ENCODE results near the gene PCAT7.
"Not testable (repeated sequence)": the region's sequence is repeated elsewhere in the genome, so short reads cannot be mapped to it uniquely, and the experiment has no call there.

PCAT7 gene

GRCh38 chr9:94564279-94564678, 9.4 kb downstream of the PCAT7 start:
- FAIRE-seq: not testable (repeated sequence)

GRCh38 chr9:94566550-94566949, 11.7 kb downstream of the PCAT7 start:
- FAIRE-seq: no peak

GRCh38 chr9:94567271-94567670, 12.4 kb downstream of the PCAT7 start:
- no peak for FAIRE-seq

GRCh38 chr9:94568250-94568889, 13.5 kb downstream of the PCAT7 start:
- FAIRE-seq: no peak

- no peak for FAIRE-seq
Measured at GRCh38 chr9:94568972-94569712, 14.3 kb downstream of the PCAT7 start.

- no peak for FAIRE-seq
Measured at GRCh38 chr9:94576131-94576530, 21.2 kb downstream of the PCAT7 start.

- FAIRE-seq: no peak
Measured at GRCh38 chr9:94577036-94577435, 22.2 kb downstream of the PCAT7 start.

- FAIRE-seq: no peak
Measured at GRCh38 chr9:94577571-94577970, 22.7 kb downstream of the PCAT7 start.

- no peak for FAIRE-seq
Measured at GRCh38 chr9:94581728-94582127, 26.8 kb downstream of the PCAT7 start.

GRCh38 chr9:94584555-94584954, 29.7 kb downstream of the PCAT7 start:
- FAIRE-seq: no peak

GRCh38 chr9:94586316-94586715, 31.4 kb downstream of the PCAT7 start:
- FAIRE-seq: no peak

- FAIRE-seq: no peak
Measured at GRCh38 chr9:94586814-94587213, 31.9 kb downstream of the PCAT7 start.

GRCh38 chr9:94588681-94589080, 33.8 kb downstream of the PCAT7 start:
- FAIRE-seq: no peak

- not testable (repeated sequence) for FAIRE-seq
Measured at GRCh38 chr9:94591046-94591545, 36.2 kb downstream of the PCAT7 start.

- no peak for FAIRE-seq
Measured at GRCh38 chr9:94591876-94592275, 37.0 kb downstream of the PCAT7 start.

- FAIRE-seq: not testable (repeated sequence)
Measured at GRCh38 chr9:94592683-94593082, 37.8 kb downstream of the PCAT7 start.

GRCh38 chr9:94593459-94594345, 38.8 kb downstream of the PCAT7 start, which contains the start of gene FBP2:
Gene FBP2 (minus strand): TSS chr9:94593824. CDS start chr9:94593726, 98 bp downstream.
- FAIRE-seq: no peak

- FAIRE-seq: no peak
Measured at GRCh38 chr9:94599102-94599501, 44.2 kb downstream of the PCAT7 start.

- FAIRE-seq: no peak
Measured at GRCh38 chr9:94600258-94600657, 45.4 kb downstream of the PCAT7 start.

GRCh38 chr9:94600715-94601114, 45.8 kb downstream of the PCAT7 start:
- FAIRE-seq: no peak

- FAIRE-seq: no peak
Measured at GRCh38 chr9:94602666-94603065, 47.8 kb downstream of the PCAT7 start.

- no peak for FAIRE-seq
Measured at GRCh38 chr9:94603259-94604160, 48.6 kb downstream of the PCAT7 start.
